ENCODE data around the gene HK1. TPM values are rescaled to one million over a fixed set of nuclear protein-coding genes. Genes with fewer than 3 reads are reported as not detected.
A peak's percentile ranks its signal among the peaks of the same experiment; 100 is the strongest.

HK1 gene
- total and polyA plus RNA-seq, 11 donors = 83.0 to 310 (median 227) TPM

- intact Hi-C loops (cut with DNase I) = loop anchor here in 6 of 10 donors (2.0 to 5.0 kb wide), 4 partner anchors 38 to 58 kb away; no protein-coding TSS in a partner anchor
- H3K9me3 ChIP-seq = no peaks in the 10 kb centered on the region
- DNase-seq (peak in 4 of 5 donors; percentile 33 to 64 (median 58)), ATAC-seq (peak; percentile 72 to 85 (median 76))
- peak in 1 of 12 donors; percentile 13 for TF ChIP-seq CTCF (IDR thresholded peaks at IDR 0.05)
- TF ChIP-seq POLR2A (IDR thresholded peaks at IDR 0.05) = no peak
- H3K36me3 ChIP-seq = peaks cover 0 to 98% (median 62%) of the 10 kb centered on the region in 9 donors
- peaks cover 0 to 49% (median 33%) of the 10 kb centered on the region in 12 donors for H3K4me1 ChIP-seq
- 14 to 27% (median 17%) methylated on average over 14 to 19 of the region's 19 CpGs for WGBS, 4 donors
- peak overlapping the region in 10 of 12 donors; percentile 4 to 63 (median 38) for H3K27ac ChIP-seq
- no peaks in the 10 kb centered on the region for H3K27me3 ChIP-seq
- H3K4me3 ChIP-seq = peak overlapping the region in 1 of 12 donors; percentile 13
Observed at GRCh38 chr10:69375307-69376151, 97.2 kb downstream of the HK1 start.

- Histone ChIP-seq H3K27me3 (no peaks in the 10 kb centered on the region), H3K9me3 (no peaks in the 10 kb centered on the region), H3K4me3 (no peak overlapping the region), H3K27ac (peak overlapping the region in 7 of 12 donors; percentile 27 to 73 (median 54)), H3K4me1 (peaks cover 0 to 49% (median 33%) of the 10 kb centered on the region in 12 donors), H3K36me3 (peaks cover 0 to 97% (median 61%) of the 10 kb centered on the region in 9 donors)
- peak in 1 of 5 donors; percentile 43 for DNase-seq
- intact Hi-C loops (cut with DNase I) = loop anchor here in 6 of 10 donors (2.0 to 5.0 kb wide), 4 partner anchors 39 to 59 kb away; no protein-coding TSS in a partner anchor
- WGBS, 4 donors = 81 to 89% (median 86%) methylated on average over 10 to 11 of the region's 11 CpGs
- TF ChIP-seq CTCF (IDR thresholded peaks at IDR 0.05) (no peak), POLR2A (IDR thresholded peaks at IDR 0.05) (no peak)
- no peak for ATAC-seq
Observed at GRCh38 chr10:69376662-69377061, 98.4 kb downstream of the HK1 start.

GRCh38 chr10:69377191-69377590, 98.9 kb downstream of the HK1 start:
- ATAC-seq (peak in 1 of 4 donors; percentile 19), DNase-seq (peak in 1 of 5 donors; percentile 5)
- Histone ChIP-seq H3K9me3 (no peaks in the 10 kb centered on the region), H3K4me1 (peaks cover 0 to 49% (median 33%) of the 10 kb centered on the region in 12 donors), H3K27ac (peak overlapping the region in 11 of 12 donors; percentile 23 to 73 (median 48)), H3K27me3 (no peaks in the 10 kb centered on the region), H3K4me3 (no peak overlapping the region), H3K36me3 (peaks cover 0 to 98% (median 62%) of the 10 kb centered on the region in 9 donors)
- intact Hi-C loops (cut with DNase I) = loop anchor here in 6 of 10 donors (2.0 to 5.0 kb wide), 4 partner anchors 40 to 60 kb away; no protein-coding TSS in a partner anchor
- WGBS, 4 donors = 51 to 69% (median 59%) methylated on average over 6 of the region's 6 CpGs
- no peak for TF ChIP-seq POLR2A (IDR thresholded peaks at IDR 0.05)
- no peak for TF ChIP-seq CTCF (IDR thresholded peaks at IDR 0.05)

GRCh38 chr10:69377933-69378332, 99.6 kb downstream of the HK1 start:
- WGBS, 4 donors = 20 to 48% (median 31%) methylated on average over 3 of the region's 3 CpGs
- no peaks in the 10 kb centered on the region for H3K27me3 ChIP-seq
- DNase-seq (peak in 2 of 5 donors; percentile 28 to 55), ATAC-seq (peak; percentile 18 to 69 (median 32))
- H3K9me3 ChIP-seq = no peaks in the 10 kb centered on the region
- H3K36me3 ChIP-seq = peaks cover 0 to 98% (median 68%) of the 10 kb centered on the region in 9 donors
- intact Hi-C loops (cut with DNase I) = loop anchor here in 6 of 10 donors (2.0 to 5.0 kb wide), 4 partner anchors 41 to 61 kb away; no protein-coding TSS in a partner anchor
- H3K4me1 ChIP-seq = peaks cover 0 to 55% (median 33%) of the 10 kb centered on the region in 12 donors
- no peak overlapping the region for H3K4me3 ChIP-seq
- no peak for TF ChIP-seq POLR2A (IDR thresholded peaks at IDR 0.05)
- TF ChIP-seq CTCF (IDR thresholded peaks at IDR 0.05) = no peak
- peak overlapping the region in 11 of 12 donors; percentile 23 to 73 (median 48) for H3K27ac ChIP-seq
